Activated CD4-positive, alpha-beta T cell treated with anti-CD3 and anti-CD28 coated beads for 48 hours (primary cell): ENCODE measurements around the gene APOC1.

Experiments used
- DNase-seq: peaks from one replicate; pipeline ENCODE4 v3.0.0-alpha.2; 2020

The APOC1 gene

GRCh38 chr19:44957526-44957925, 43.1 kb downstream of the APOC1 start:
- no peak for DNase-seq

- DNase-seq, result no peak
Observed at GRCh38 chr19:44958090-44958489, 43.7 kb downstream of the APOC1 start.

- no peak for DNase-seq
Observed at GRCh38 chr19:44959691-44960090, 45.3 kb downstream of the APOC1 start.

GRCh38 chr19:44960906-44961728, 46.7 kb downstream of the APOC1 start:
- DNase-seq, result no peak

- DNase-seq, result no peak
Observed at GRCh38 chr19:44961821-44962220, 47.4 kb downstream of the APOC1 start.

GRCh38 chr19:44968118-44968517, 53.7 kb downstream of the APOC1 start:
- DNase-seq, result no peak

- DNase-seq, result no peak
Observed at GRCh38 chr19:44968670-44969069, 54.3 kb downstream of the APOC1 start.
